IPS-18a (cell line): Measurements from ENCODE around the gene ATF5.
"Not testable (repeated sequence)": the region's sequence is repeated elsewhere in the genome, so short reads cannot be mapped to it uniquely, and the experiment has no call there.

ENCODE experiments used
- H3K27ac ChIP-seq: one replicate; pipeline ENCODE4 v1.5.1; 2013; ENCODE audit warnings: low read length
- H3K27me3 ChIP-seq: one replicate; pipeline ENCODE4 v1.6.1; 2013; ENCODE audit warnings: mild to moderate bottlenecking, low read length; ENCODE audit not compliant: control insufficient read depth, insufficient read depth
- H3K36me3 ChIP-seq: one replicate; pipeline ENCODE4 v1.6.1; 2013; ENCODE audit warnings: low read depth, low read length; ENCODE audit not compliant: control insufficient read depth
- H3K4me1 ChIP-seq: one replicate; pipeline ENCODE4 v1.6.1; 2013; ENCODE audit warnings: low read depth, low read length; ENCODE audit not compliant: control insufficient read depth
- H3K4me3 ChIP-seq: one replicate; pipeline ENCODE4 v1.5.1; 2013; ENCODE audit warnings: low read length
- H3K9ac ChIP-seq: one replicate; pipeline ENCODE4 v1.6.1; 2013; ENCODE audit warnings: mild to moderate bottlenecking, low read length, moderate library complexity
- H3K9me3 ChIP-seq: one replicate; pipeline ENCODE4 v1.6.1; 2013; ENCODE audit warnings: low read depth, low read length; ENCODE audit not compliant: control insufficient read depth

Gene ATF5

GRCh38 chr19:49939721-49940481 is 10.9 kb downstream of the ATF5 start:
- Histone ChIP-seq H3K4me3 (no peak overlapping the region), H3K36me3 (no peaks in the 10 kb centered on the region), H3K27ac (no peak overlapping the region), H3K9ac (no peak overlapping the region), H3K4me1 (no peaks in the 10 kb centered on the region), H3K27me3 (no peaks in the 10 kb centered on the region), H3K9me3 (no peaks in the 10 kb centered on the region)

GRCh38 chr19:49940482-49940791 is 11.4 kb downstream of the ATF5 start:
- Histone ChIP-seq H3K36me3 (no peaks in the 10 kb centered on the region), H3K9ac (no peak overlapping the region), H3K4me1 (no peaks in the 10 kb centered on the region), H3K27me3 (no peaks in the 10 kb centered on the region), H3K4me3 (no peak overlapping the region), H3K27ac (no peak overlapping the region), H3K9me3 (no peaks in the 10 kb centered on the region)

- H3K36me3 ChIP-seq, H3K4me1 ChIP-seq, H3K27me3 ChIP-seq, H3K9me3 ChIP-seq, H3K4me3 ChIP-seq, H3K9ac ChIP-seq, H3K27ac ChIP-seq: not testable (repeated sequence)
These were observed 15.6 kb downstream of the ATF5 start for GRCh38 chr19:49944567-49944966.

- Histone ChIP-seq H3K4me3 (no peak overlapping the region), H3K4me1 (no peaks in the 10 kb centered on the region), H3K36me3 (no peaks in the 10 kb centered on the region), H3K27me3 (no peaks in the 10 kb centered on the region), H3K27ac (no peak overlapping the region), H3K9me3 (no peaks in the 10 kb centered on the region), H3K9ac (no peak overlapping the region)
These were observed 17.4 kb downstream of the ATF5 start for GRCh38 chr19:49946415-49946814.

- Histone ChIP-seq H3K27me3 (no peaks in the 10 kb centered on the region), H3K9ac (no peak overlapping the region), H3K36me3 (no peaks in the 10 kb centered on the region), H3K4me3 (no peak overlapping the region), H3K4me1 (peaks cover 6% of the 10 kb centered on the region), H3K9me3 (no peaks in the 10 kb centered on the region), H3K27ac (no peak overlapping the region)
These were observed 21.0 kb downstream of the ATF5 start for GRCh38 chr19:49949742-49950589.

GRCh38 chr19:49950590-49950948 is 21.6 kb downstream of the ATF5 start:
- H3K27ac ChIP-seq: no peak overlapping the region
- H3K27me3 ChIP-seq: no peaks in the 10 kb centered on the region
- no peak overlapping the region for H3K4me3 ChIP-seq
- H3K9me3 ChIP-seq: no peaks in the 10 kb centered on the region
- no peaks in the 10 kb centered on the region for H3K36me3 ChIP-seq
- H3K9ac ChIP-seq: no peak overlapping the region
- H3K4me1 ChIP-seq: peaks cover 6% of the 10 kb centered on the region

- Histone ChIP-seq H3K4me3 (no peak overlapping the region), H3K27ac (no peak overlapping the region)
These were observed 22.0 kb downstream of the ATF5 start for GRCh38 chr19:49950956-49951526.

GRCh38 chr19:49951806-49952478 is 22.9 kb downstream of the ATF5 start:
- Histone ChIP-seq H3K27me3 (no peaks in the 10 kb centered on the region), H3K4me1 (peaks cover 6% of the 10 kb centered on the region), H3K4me3 (no peak overlapping the region), H3K36me3 (no peaks in the 10 kb centered on the region), H3K27ac (no peak overlapping the region), H3K9ac (no peak overlapping the region), H3K9me3 (no peaks in the 10 kb centered on the region)

More at GRCh38 chr19:49950956-49951526, 22.0 kb downstream of the ATF5 start:
- peaks cover 6% of the 10 kb centered on the region for H3K4me1 ChIP-seq
- H3K9me3 ChIP-seq: no peaks in the 10 kb centered on the region
- H3K9ac ChIP-seq: no peak overlapping the region
- no peaks in the 10 kb centered on the region for H3K27me3 ChIP-seq
- no peaks in the 10 kb centered on the region for H3K36me3 ChIP-seq

GRCh38 chr19:49952479-49952836 is 23.5 kb downstream of the ATF5 start:
- H3K27ac ChIP-seq: no peak overlapping the region
- H3K4me1 ChIP-seq: peaks cover 11% of the 10 kb centered on the region
- no peak overlapping the region for H3K4me3 ChIP-seq
- no peaks in the 10 kb centered on the region for H3K27me3 ChIP-seq
- H3K36me3 ChIP-seq: no peaks in the 10 kb centered on the region
- H3K9me3 ChIP-seq: no peaks in the 10 kb centered on the region
- H3K9ac ChIP-seq: no peak overlapping the region

- Histone ChIP-seq H3K4me3 (no peak overlapping the region), H3K27ac (no peak overlapping the region), H3K4me1 (peaks cover 14% of the 10 kb centered on the region), H3K27me3 (no peaks in the 10 kb centered on the region), H3K36me3 (no peaks in the 10 kb centered on the region), H3K9ac (no peak overlapping the region), H3K9me3 (no peaks in the 10 kb centered on the region)
These were observed 23.9 kb downstream of the ATF5 start for GRCh38 chr19:49952906-49953305.

- Histone ChIP-seq H3K9ac (no peak overlapping the region), H3K4me3 (no peak overlapping the region), H3K4me1 (peaks cover 16% of the 10 kb centered on the region)
These were observed 24.4 kb downstream of the ATF5 start for GRCh38 chr19:49953416-49953815.

More at GRCh38 chr19:49953416-49953815, 24.4 kb downstream of the ATF5 start:
- Histone ChIP-seq H3K27me3 (no peaks in the 10 kb centered on the region), H3K36me3 (no peaks in the 10 kb centered on the region), H3K27ac (no peak overlapping the region), H3K9me3 (no peaks in the 10 kb centered on the region)
